ENCODE results near the gene SMURF1.

DNA sequence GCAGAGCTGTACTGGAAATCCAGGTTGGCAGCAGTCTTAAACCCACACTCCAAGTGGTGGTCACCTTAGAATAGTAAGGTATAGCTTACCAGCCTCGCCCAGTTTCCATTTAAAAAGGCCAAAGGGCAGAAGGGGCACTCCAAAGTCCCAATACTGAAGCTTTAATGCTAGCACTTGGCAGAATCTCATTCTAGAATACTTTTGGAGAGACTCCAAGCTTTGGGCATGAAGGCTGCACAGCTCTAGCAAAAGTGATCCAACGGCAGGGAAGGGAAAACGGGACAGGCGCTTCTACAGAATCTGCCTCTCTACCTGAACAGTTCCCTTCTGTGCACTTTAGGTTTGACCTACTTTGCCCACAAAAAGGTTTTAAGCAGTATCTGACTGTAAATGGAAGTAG lies 19.7 kb downstream of the SMURF1 start:
- TF ChIP-seq, protein P1, sequence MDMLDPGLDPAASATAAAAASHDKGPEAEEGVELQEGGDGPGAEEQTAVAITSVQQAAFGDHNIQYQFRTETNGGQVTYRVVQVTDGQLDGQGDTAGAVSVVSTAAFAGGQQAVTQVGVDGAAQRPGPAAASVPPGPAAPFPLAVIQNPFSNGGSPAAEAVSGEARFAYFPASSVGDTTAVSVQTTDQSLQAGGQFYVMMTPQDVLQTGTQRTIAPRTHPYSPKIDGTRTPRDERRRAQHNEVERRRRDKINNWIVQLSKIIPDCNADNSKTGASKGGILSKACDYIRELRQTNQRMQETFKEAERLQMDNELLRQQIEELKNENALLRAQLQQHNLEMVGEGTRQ (IDR thresholded peaks at IDR 0.05; ENCODE audit: low read length) = no peak
- TF ChIP-seq, protein P2, sequence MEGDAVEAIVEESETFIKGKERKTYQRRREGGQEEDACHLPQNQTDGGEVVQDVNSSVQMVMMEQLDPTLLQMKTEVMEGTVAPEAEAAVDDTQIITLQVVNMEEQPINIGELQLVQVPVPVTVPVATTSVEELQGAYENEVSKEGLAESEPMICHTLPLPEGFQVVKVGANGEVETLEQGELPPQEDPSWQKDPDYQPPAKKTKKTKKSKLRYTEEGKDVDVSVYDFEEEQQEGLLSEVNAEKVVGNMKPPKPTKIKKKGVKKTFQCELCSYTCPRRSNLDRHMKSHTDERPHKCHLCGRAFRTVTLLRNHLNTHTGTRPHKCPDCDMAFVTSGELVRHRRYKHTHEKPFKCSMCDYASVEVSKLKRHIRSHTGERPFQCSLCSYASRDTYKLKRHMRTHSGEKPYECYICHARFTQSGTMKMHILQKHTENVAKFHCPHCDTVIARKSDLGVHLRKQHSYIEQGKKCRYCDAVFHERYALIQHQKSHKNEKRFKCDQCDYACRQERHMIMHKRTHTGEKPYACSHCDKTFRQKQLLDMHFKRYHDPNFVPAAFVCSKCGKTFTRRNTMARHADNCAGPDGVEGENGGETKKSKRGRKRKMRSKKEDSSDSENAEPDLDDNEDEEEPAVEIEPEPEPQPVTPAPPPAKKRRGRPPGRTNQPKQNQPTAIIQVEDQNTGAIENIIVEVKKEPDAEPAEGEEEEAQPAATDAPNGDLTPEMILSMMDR (IDR thresholded peaks at IDR 0.05; ENCODE audit: control extremely low read depth in 1 of 3, insufficient read depth in 1 of 3, low read depth in 1 of 3, low read length in 3 of 3) = no peak
- TF ChIP-seq POU5F1 (IDR thresholded peaks at IDR 0.05; ENCODE audit: low read depth, low read length) (no peak), EZH2 (IDR thresholded peaks at IDR 0.05; ENCODE audit: low read depth, low read length, severe bottlenecking) (no peak), POLR2A (IDR thresholded peaks at IDR 0.05; ENCODE audit: control extremely low read depth in 1 of 2, low read depth in 2 of 2, low read length in 2 of 2) (no peak), POLR2AphosphoS5 (IDR thresholded peaks at IDR 0.05; ENCODE audit: low read depth, low read length) (no peak)
- TF ChIP-seq, protein P3, sequence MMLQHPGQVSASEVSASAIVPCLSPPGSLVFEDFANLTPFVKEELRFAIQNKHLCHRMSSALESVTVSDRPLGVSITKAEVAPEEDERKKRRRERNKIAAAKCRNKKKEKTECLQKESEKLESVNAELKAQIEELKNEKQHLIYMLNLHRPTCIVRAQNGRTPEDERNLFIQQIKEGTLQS (IDR thresholded peaks at IDR 0.05; ENCODE audit: insufficient read depth, low read depth, low read length) = no peak

All from H1 (cell line).